Adipocyte (in vitro differentiated cells): Measurements from ENCODE around the gene VAV3.

Experiments used
- DNase-seq: peaks from one replicate; pipeline ENCODE4 v3.0.0-alpha.2; 2015; ENCODE audit warnings: low read depth
- H3K27me3 ChIP-seq: replicated peaks from 2 replicates; pipeline ENCODE4 v1.7.0; 2013; ENCODE audit warnings: mild to moderate bottlenecking, low read length, moderate library complexity; ENCODE audit not compliant: control insufficient read depth, insufficient read depth
- H3K36me3 ChIP-seq: 2 replicates; pipeline ENCODE4 v1.7.0; 2013; ENCODE audit warnings: low read length, mild to moderate bottlenecking, moderate library complexity; ENCODE audit not compliant: control insufficient read depth, insufficient read depth, severe bottlenecking
- H3K4me1 ChIP-seq: 2 replicates; pipeline ENCODE4 v1.7.0; 2013; ENCODE audit warnings: mild to moderate bottlenecking, low read length, moderate library complexity; ENCODE audit not compliant: control insufficient read depth, insufficient read depth
- H3K4me3 ChIP-seq: 2 replicates; pipeline ENCODE4 v1.7.0; 2013; ENCODE audit warnings: mild to moderate bottlenecking, low read length, moderate library complexity
- H3K9ac ChIP-seq: 2 replicates; pipeline ENCODE4 v1.7.0; 2013; ENCODE audit warnings: mild to moderate bottlenecking, low read length, moderate library complexity
- H3K9me3 ChIP-seq: 2 replicates; pipeline ENCODE4 v1.7.0; 2013; ENCODE audit warnings: mild to moderate bottlenecking, low read length, moderate library complexity; ENCODE audit not compliant: control insufficient read depth

Gene VAV3

DNA sequence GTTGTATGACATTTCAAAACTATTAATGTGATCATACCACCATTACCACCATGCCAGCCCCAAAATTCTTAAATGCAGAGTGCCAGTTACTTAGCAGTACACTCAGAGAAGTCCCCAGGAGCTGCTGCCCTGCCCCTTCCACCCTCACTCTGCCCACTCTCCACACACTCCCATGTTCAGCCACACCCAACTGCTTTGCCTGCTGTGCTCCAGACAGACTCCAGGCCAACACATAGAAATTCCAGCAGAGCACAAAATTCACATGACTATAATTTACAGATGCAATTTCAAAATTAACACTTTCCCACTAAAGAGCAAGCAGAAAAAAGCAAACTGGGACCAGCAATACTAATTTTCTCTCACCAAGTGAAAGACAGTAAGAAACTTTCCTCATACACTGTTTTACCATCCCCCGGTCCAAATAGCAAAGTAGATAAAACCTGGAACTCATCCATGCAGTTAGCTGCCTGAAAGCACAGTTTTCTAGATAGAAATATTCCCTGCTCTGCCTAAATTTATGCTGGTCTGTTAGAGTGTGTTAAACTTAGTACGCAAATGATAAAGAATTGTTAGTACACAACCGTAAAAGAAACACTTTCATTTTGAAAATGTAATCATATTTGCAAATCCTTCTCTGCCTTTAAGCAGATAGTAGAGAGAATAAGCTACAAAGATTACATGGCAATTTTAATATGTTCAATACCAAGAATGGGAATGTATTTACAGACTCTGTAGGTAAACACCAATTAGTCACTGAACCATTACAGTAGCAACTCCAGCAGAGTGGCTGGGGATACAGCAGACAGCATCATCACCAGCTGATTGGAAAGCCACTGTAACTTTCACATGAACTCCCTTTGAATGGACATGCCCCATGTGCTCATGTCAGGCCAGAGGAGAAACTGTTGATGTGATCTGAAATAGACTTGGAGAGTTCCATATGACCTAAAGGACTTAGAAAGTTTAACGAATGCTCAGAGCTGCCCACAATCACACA, 176.5 kb downstream of the VAV3 start:
- peaks cover 9% of the 10 kb centered on the region for H3K4me1 ChIP-seq
- H3K9ac ChIP-seq, result peak overlapping the region; percentile 28
- no peak for DNase-seq
- H3K36me3 ChIP-seq, result no peaks in the 10 kb centered on the region
- H3K27me3 ChIP-seq, result no peaks in the 10 kb centered on the region
- peak overlapping the region; percentile 74 for H3K4me3 ChIP-seq
- H3K9me3 ChIP-seq, result no peaks in the 10 kb centered on the region

GRCh38 chr1:107787299-107787698, 177.7 kb downstream of the VAV3 start:
- no peaks in the 10 kb centered on the region for H3K36me3 ChIP-seq
- H3K4me1 ChIP-seq, result peaks cover 9% of the 10 kb centered on the region
- no peaks in the 10 kb centered on the region for H3K27me3 ChIP-seq
- no peak for DNase-seq
- no peak overlapping the region for H3K9ac ChIP-seq
- no peaks in the 10 kb centered on the region for H3K9me3 ChIP-seq
- no peak overlapping the region for H3K4me3 ChIP-seq

GRCh38 chr1:107786203-107786845, 178.7 kb downstream of the VAV3 start:
- H3K9ac ChIP-seq, result no peak overlapping the region
- H3K9me3 ChIP-seq, result no peaks in the 10 kb centered on the region
- no peaks in the 10 kb centered on the region for H3K27me3 ChIP-seq
- H3K36me3 ChIP-seq, result no peaks in the 10 kb centered on the region
- H3K4me3 ChIP-seq, result no peak overlapping the region
- no peak for DNase-seq
- peaks cover 9% of the 10 kb centered on the region for H3K4me1 ChIP-seq

DNA sequence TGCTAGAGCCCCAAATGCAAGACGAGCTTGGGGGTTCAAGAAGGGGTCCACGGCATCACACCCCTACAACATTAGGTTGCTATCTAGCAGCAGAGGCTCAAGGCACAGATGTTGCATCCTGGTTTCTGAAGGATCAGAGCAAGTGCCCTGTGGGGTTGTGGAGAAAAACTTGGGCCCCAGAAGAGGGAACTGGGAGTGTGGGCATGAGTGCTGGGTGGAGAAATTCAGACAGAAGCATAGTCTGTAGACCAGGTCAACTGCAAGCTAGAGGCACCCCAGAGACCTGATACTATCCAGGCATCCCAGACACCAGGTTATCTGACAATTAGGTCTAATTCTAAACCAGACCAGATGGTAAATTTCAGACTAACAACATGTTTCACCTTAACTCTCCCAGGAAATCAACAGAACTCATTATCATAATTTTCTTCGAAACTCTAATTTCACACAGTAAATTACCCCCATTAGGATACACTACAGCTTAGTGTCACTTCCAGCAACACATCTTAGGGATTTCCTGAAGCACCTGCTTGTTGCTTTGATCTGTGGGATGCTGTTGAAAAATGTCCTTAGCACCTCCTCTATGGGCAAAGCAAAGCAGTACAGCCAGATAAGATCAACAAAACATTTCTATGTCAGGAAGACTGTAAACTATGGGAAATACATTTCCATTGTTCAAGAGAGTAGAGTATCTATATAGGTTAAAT, 179.3 kb downstream of the VAV3 start:
- Histone ChIP-seq H3K4me3 (no peak overlapping the region), H3K9ac (no peak overlapping the region), H3K36me3 (no peaks in the 10 kb centered on the region), H3K27me3 (no peaks in the 10 kb centered on the region), H3K9me3 (no peaks in the 10 kb centered on the region), H3K4me1 (peaks cover 9% of the 10 kb centered on the region)
- DNase-seq, result no peak

DNA sequence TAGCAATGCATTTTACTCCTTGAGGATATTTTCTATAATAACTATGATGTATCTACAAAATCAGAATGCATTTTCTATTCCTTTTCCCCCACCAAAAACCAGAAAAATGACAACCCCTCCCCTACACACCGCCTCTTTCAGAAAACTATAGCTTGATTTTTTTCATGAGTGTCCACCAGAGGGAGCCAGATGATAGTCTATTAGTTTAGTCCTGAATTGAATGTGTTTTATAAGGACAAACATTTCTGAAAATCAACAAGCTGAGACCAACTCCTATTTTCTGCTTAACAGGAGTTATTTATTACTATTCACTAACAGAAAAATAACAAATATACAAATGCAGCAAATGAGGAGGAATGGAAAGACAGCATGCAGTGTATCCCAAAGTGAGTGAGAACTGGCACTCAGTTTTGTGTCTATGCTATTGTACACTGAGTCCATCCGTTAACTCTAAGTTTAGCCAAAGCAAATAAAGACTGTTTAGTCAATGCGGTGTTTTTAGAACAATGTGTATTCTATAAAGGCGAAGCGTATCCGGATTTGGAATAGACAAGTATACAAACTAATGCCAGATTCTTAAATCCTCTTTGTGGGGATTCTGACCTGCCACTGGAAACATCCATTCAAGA, 182.6 kb downstream of the VAV3 start:
- no peak overlapping the region for H3K9ac ChIP-seq
- H3K27me3 ChIP-seq, result no peaks in the 10 kb centered on the region
- DNase-seq, result peak; percentile 85
- H3K4me1 ChIP-seq, result no peaks in the 10 kb centered on the region
- H3K4me3 ChIP-seq, result no peak overlapping the region
- no peaks in the 10 kb centered on the region for H3K36me3 ChIP-seq
- no peaks in the 10 kb centered on the region for H3K9me3 ChIP-seq

DNA sequence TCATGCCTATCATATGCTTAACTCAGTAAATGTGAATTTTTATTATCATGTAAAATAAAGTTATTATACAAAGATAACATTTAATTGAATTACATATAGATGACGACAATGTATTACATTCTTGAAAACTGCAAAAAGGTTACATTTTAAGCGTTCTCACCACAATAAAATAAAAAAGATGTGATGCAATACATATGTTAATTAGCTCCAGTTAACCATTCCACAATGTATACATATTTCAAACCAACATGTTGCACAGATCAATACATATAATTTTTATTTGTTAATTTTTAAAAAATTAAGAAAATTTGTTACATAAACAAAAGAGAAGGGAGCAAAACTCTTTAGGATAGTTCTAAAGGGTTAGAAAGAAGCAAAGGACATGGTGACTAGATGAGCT, 183.7 kb downstream of the VAV3 start:
- Histone ChIP-seq H3K9ac (no peak overlapping the region), H3K36me3 (no peaks in the 10 kb centered on the region), H3K4me1 (no peaks in the 10 kb centered on the region), H3K4me3 (no peak overlapping the region), H3K27me3 (no peaks in the 10 kb centered on the region), H3K9me3 (no peaks in the 10 kb centered on the region)
- no peak for DNase-seq

GRCh38 chr1:107777664-107778047, 187.3 kb downstream of the VAV3 start:
- Histone ChIP-seq H3K9ac (no peak overlapping the region), H3K27me3 (no peaks in the 10 kb centered on the region), H3K9me3 (no peaks in the 10 kb centered on the region), H3K4me3 (no peak overlapping the region), H3K4me1 (no peaks in the 10 kb centered on the region), H3K36me3 (no peaks in the 10 kb centered on the region)
- no peak for DNase-seq

DNA sequence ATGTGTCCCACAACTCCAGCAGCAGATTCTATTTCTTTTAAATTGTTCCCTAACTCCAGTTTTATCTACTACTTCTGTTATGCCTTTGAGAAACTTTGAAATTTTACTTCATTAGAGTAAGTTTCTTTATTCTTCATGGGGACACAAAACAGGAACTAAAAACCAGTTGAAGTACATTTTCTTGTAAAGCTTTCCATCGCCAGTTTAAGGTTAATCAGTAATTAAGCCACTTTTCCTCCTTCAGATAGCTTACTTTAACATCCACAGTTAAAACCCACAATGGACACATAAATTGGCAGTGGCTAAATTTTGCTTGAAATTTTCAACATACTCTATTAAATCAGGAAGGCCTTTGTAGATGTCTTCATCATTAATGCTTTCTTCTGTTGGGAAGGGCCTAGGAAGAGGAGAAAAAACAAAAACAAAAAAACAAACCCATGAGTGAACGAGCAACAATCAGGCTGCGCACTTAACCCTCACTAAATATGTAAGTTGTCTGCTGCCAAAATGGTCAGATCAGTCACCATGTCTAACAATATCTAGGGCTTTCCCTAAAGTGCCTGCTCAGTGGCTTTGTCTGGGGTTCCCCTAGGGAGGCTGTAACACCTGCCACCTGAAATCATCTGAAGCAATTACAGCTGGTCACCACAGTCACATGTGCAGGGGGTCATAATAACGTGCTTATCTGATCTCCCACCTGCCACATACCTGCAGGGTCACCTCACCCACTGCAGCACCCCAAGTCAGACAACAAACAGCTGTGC, 187.9 kb downstream of the VAV3 start:
- no peaks in the 10 kb centered on the region for H3K36me3 ChIP-seq
- no peak for DNase-seq
- H3K27me3 ChIP-seq, result no peaks in the 10 kb centered on the region

GRCh38 chr1:107771377-107771776, 193.6 kb downstream of the VAV3 start:
- H3K4me1 ChIP-seq, result no peaks in the 10 kb centered on the region
- no peak overlapping the region for H3K4me3 ChIP-seq
- H3K9ac ChIP-seq, result no peak overlapping the region
- H3K9me3 ChIP-seq, result no peaks in the 10 kb centered on the region
- no peaks in the 10 kb centered on the region for H3K36me3 ChIP-seq
- DNase-seq, result no peak
- H3K27me3 ChIP-seq, result no peaks in the 10 kb centered on the region

More for the DNA sequence above, 187.9 kb downstream of the VAV3 start:
- H3K9ac ChIP-seq, result no peak overlapping the region
- no peaks in the 10 kb centered on the region for H3K4me1 ChIP-seq
- H3K4me3 ChIP-seq, result no peak overlapping the region
- H3K9me3 ChIP-seq, result no peaks in the 10 kb centered on the region

GRCh38 chr1:107767156-107767582, 197.8 kb downstream of the VAV3 start:
- Histone ChIP-seq H3K9me3 (no peaks in the 10 kb centered on the region), H3K9ac (no peak overlapping the region), H3K36me3 (no peaks in the 10 kb centered on the region), H3K27me3 (no peaks in the 10 kb centered on the region), H3K4me1 (no peaks in the 10 kb centered on the region), H3K4me3 (no peak overlapping the region)
- DNase-seq, result no peak
